Neural progenitor cell (in vitro differentiated cells): ENCODE results near the gene RNF41. TPM values are rescaled to one million over a fixed set of nuclear protein-coding genes. Genes with fewer than 3 reads are reported as not detected.

ENCODE experiments used
- DNase-seq: peaks from one replicate; pipeline ENCODE4 v3.0.0-alpha.2; 2016; ENCODE audit warnings: low spot score
- H2AFZ ChIP-seq: fragments of 200-600 bp; sonication (generic); replicated peaks from 2 replicates; pipeline ENCODE4 v1.6.1; 2016; ENCODE audit warnings: antibody characterized with exemption
- H3F3A ChIP-seq: fragments of 200-600 bp; sonication (generic); 2 replicates; pipeline ENCODE4 v1.6.1; 2016; ENCODE audit warnings: antibody characterized with exemption, low read depth
- H3K27ac ChIP-seq: fragments of 200-600 bp; sonication (generic); 2 replicates; pipeline ENCODE4 v1.5.1; 2016; ENCODE audit warnings: mild to moderate bottlenecking
- H3K27me3 ChIP-seq: fragments of 200-600 bp; sonication (generic); 2 replicates; pipeline ENCODE4 v1.6.1; 2016; ENCODE audit warnings: mild to moderate bottlenecking, moderate library complexity
- H3K36me3 ChIP-seq: fragments of 200-600 bp; sonication (generic); 2 replicates; pipeline ENCODE4 v1.5.1; 2016
- H3K4me1 ChIP-seq: fragments of 200-600 bp; sonication (generic); 2 replicates; pipeline ENCODE4 v1.6.1; 2016; ENCODE audit warnings: mixed run types
- H3K4me2 ChIP-seq: fragments of 200-600 bp; sonication (generic); 2 replicates; pipeline ENCODE4 v1.6.1; 2016
- H3K4me3 ChIP-seq: fragments of 200-600 bp; sonication (generic); 2 replicates; pipeline ENCODE4 v1.5.1; 2016
- H3K79me2 ChIP-seq: fragments of 200-600 bp; sonication (generic); 2 replicates; pipeline ENCODE4 v1.6.1; 2016; ENCODE audit warnings: low read depth
- H3K9ac ChIP-seq: fragments of 200-600 bp; sonication (generic); 2 replicates; pipeline ENCODE4 v1.6.1; 2016
- H3K9me3 ChIP-seq: fragments of 200-600 bp; sonication (generic); 2 replicates; pipeline ENCODE4 v1.5.1; 2016; ENCODE audit warnings: low read depth
- H4K20me1 ChIP-seq: fragments of 200-600 bp; sonication (generic); 2 replicates; pipeline ENCODE4 v1.6.1; 2016; ENCODE audit warnings: low read depth
- H3K27ac Mint-ChIP-seq: 3 replicates; pipeline ENCODE4 v1.8.0; 2021; ENCODE audit warnings: mixed read lengths
- H3K27me3 Mint-ChIP-seq: 2 replicates; pipeline ENCODE4 v1.8.0; 2022; ENCODE audit warnings: low read depth, mild to moderate bottlenecking, inconsistent platforms, moderate library complexity, mixed read lengths; ENCODE audit not compliant: insufficient read depth
- H3K36me3 Mint-ChIP-seq: 3 replicates; pipeline ENCODE4 v1.8.0; 2021; ENCODE audit warnings: mixed read lengths
- H3K4me1 Mint-ChIP-seq: 3 replicates; pipeline ENCODE4 v1.8.0; 2021; ENCODE audit warnings: mixed read lengths
- H3K4me3 Mint-ChIP-seq: 3 replicates; pipeline ENCODE4 v1.8.0; 2021; ENCODE audit warnings: mild to moderate bottlenecking, moderate library complexity, mixed read lengths
- H3K9me3 Mint-ChIP-seq: 3 replicates; pipeline ENCODE4 v1.8.0; 2020; ENCODE audit warnings: mixed read lengths
- CTCF ChIP-seq: fragments of 200-600 bp; sonication (generic); IDR thresholded peaks from 2 replicates; pipeline ENCODE4 v1.5.1; 2017; ENCODE audit warnings: antibody characterized with exemption, mild to moderate bottlenecking
- EZH2 ChIP-seq: fragments of 200-600 bp; sonication (generic); IDR thresholded peaks from 2 replicates; pipeline ENCODE4 v1.6.1; 2017; ENCODE audit warnings: antibody characterized with exemption, mild to moderate bottlenecking, moderate library complexity
- EZH2phosphoT487 ChIP-seq: fragments of 200-600 bp; sonication (generic); IDR thresholded peaks from 2 replicates; pipeline ENCODE4 v1.6.1; 2017; ENCODE audit warnings: antibody characterized with exemption
- total RNA-seq: library from RNA; depleted of rRNA; stranded (reverse); fragments of >200 nt; gene quantifications from 2 replicates; pipeline ENCODE4 v1.2.3, GENCODE V29; 2015; ENCODE audit warnings: low replicate concordance

Gene RNF41
- total RNA-seq, 1 donor from 2014 or later, result 52.1 TPM

GRCh38 chr12:56172839-56173238 lies 48.9 kb downstream of the RNF41 start:
- H3K4me1 Mint-ChIP-seq, result no peaks in the 10 kb centered on the region
- no peak overlapping the region for H3K4me3 Mint-ChIP-seq
- H3K4me1 ChIP-seq, result no peaks in the 10 kb centered on the region
- H3F3A ChIP-seq, result no peaks in the 10 kb centered on the region
- H3K27me3 Mint-ChIP-seq, result peaks cover 2% of the 10 kb centered on the region
- H3K4me3 ChIP-seq, result no peak overlapping the region
- H4K20me1 ChIP-seq, result no peaks in the 10 kb centered on the region
- H3K36me3 Mint-ChIP-seq, result peaks cover 42% of the 10 kb centered on the region
- H3K36me3 ChIP-seq, result peaks cover 19% of the 10 kb centered on the region
- H3K9me3 Mint-ChIP-seq, result no peaks in the 10 kb centered on the region
- no peak overlapping the region for H2AFZ ChIP-seq
- no peaks in the 10 kb centered on the region for H3K79me2 ChIP-seq
- H3K9ac ChIP-seq, result no peak overlapping the region
- H3K4me2 ChIP-seq, result no peak overlapping the region
- no peak overlapping the region for H3K27ac ChIP-seq
- no peak overlapping the region for H3K27ac Mint-ChIP-seq
- TF ChIP-seq EZH2phosphoT487 (no peak), CTCF (no peak), EZH2 (no peak)
- DNase-seq, result no peak
- no peaks in the 10 kb centered on the region for H3K27me3 ChIP-seq
- no peaks in the 10 kb centered on the region for H3K9me3 ChIP-seq

GRCh38 chr12:56169229-56169759 lies 52.4 kb downstream of the RNF41 start:
- Histone ChIP-seq H3F3A (peaks cover 20% of the 10 kb centered on the region), H3K4me1 (no peaks in the 10 kb centered on the region), H3K4me2 (no peak overlapping the region), H3K9ac (no peak overlapping the region), H3K27me3 (no peaks in the 10 kb centered on the region), H3K27ac (no peak overlapping the region), H3K9me3 (no peaks in the 10 kb centered on the region), H4K20me1 (peaks cover 10% of the 10 kb centered on the region), H2AFZ (no peak overlapping the region), H3K79me2 (no peaks in the 10 kb centered on the region), H3K36me3 (peaks cover 11% of the 10 kb centered on the region), H3K4me3 (no peak overlapping the region)
- Mint-ChIP-seq H3K27me3 (peaks cover 2% of the 10 kb centered on the region), H3K4me3 (no peak overlapping the region), H3K4me1 (no peaks in the 10 kb centered on the region), H3K9me3 (no peaks in the 10 kb centered on the region), H3K27ac (no peak overlapping the region), H3K36me3 (peaks cover 41% of the 10 kb centered on the region)
- no peak for DNase-seq
- no peak for TF ChIP-seq CTCF

- no peak overlapping the region for H2AFZ ChIP-seq
- peaks cover 56% of the 10 kb centered on the region for H3K36me3 Mint-ChIP-seq
- peaks cover 7% of the 10 kb centered on the region for H3K79me2 ChIP-seq
- H3K4me3 ChIP-seq, result no peak overlapping the region
- peaks cover 4% of the 10 kb centered on the region for H3K36me3 ChIP-seq
- H3K27ac ChIP-seq, result no peak overlapping the region
- H3K4me2 ChIP-seq, result no peak overlapping the region
- no peak overlapping the region for H3K27ac Mint-ChIP-seq
- H3K27me3 Mint-ChIP-seq, result peaks cover 13% of the 10 kb centered on the region
- H4K20me1 ChIP-seq, result peaks cover 49% of the 10 kb centered on the region
- peaks cover 56% of the 10 kb centered on the region for H3F3A ChIP-seq
- H3K9me3 ChIP-seq, result no peaks in the 10 kb centered on the region
- no peaks in the 10 kb centered on the region for H3K9me3 Mint-ChIP-seq
- TF ChIP-seq EZH2phosphoT487 (no peak), CTCF (no peak), EZH2 (no peak)
- peaks cover 35% of the 10 kb centered on the region for H3K4me1 ChIP-seq
- H3K4me3 Mint-ChIP-seq, result no peak overlapping the region
- no peak overlapping the region for H3K9ac ChIP-seq
- peaks cover 35% of the 10 kb centered on the region for H3K4me1 Mint-ChIP-seq
- DNase-seq, result no peak
- no peaks in the 10 kb centered on the region for H3K27me3 ChIP-seq
Observed at GRCh38 chr12:56165369-56165768, 56.4 kb downstream of the RNF41 start.
